Bladder microvascular endothelial cell (primary cell): ENCODE results near the gene FOXO3. TPM values are rescaled to one million over a fixed set of nuclear protein-coding genes. Genes with fewer than 3 reads are reported as not detected.

Source experiments
- total RNA-seq: library from RNA; depleted of rRNA; stranded (reverse); fragments of >200 nt; gene quantifications from 2 replicates; pipeline ENCODE4 v1.2.3, GENCODE V29; 2014

Gene FOXO3
- 10.8 and 17.4 TPM in 2 replicates for total RNA-seq

GRCh38 chr6:108560463-108561308 is at the start of gene FOXO3:
Gene FOXO3, plus strand, starts transcription at chr6:108560917. Its CDS starts 292 bp downstream, at chr6:108561209.

